ENCODE results near the gene IL27RA.

IL27RA gene

GRCh38 chr19:14086098-14086497 lies 54.5 kb downstream of the IL27RA start:
- H3K4me3 ChIP-seq (ENCODE audit: low read depth, low read length) = no peak overlapping the region
- TF ChIP-seq CTCF (IDR thresholded peaks at IDR 0.05; ENCODE audit: borderline replicate concordance, insufficient read depth, low read depth, low read length) = no peak

- no peak for TF ChIP-seq CTCF (IDR thresholded peaks at IDR 0.05; ENCODE audit: borderline replicate concordance, insufficient read depth, low read depth, low read length)
- H3K4me3 ChIP-seq (ENCODE audit: low read depth, low read length) = peak overlapping the region; percentile 70
These were observed 57.3 kb downstream of the IL27RA start for GRCh38 chr19:14088634-14089411.

DNA sequence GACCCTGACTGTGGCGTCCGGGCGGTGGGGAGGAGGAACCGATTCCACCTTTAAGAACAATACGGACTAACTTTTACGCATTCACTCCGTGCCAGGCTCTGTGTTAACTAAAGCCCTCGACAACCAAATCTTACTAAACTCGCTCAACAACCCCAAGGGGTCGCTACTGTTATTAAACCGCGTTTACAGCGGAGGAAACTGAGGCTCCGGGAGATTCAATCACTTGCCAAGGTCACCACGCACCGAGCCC lies 57.8 kb downstream of the IL27RA start:
- peak overlapping the region; percentile 70 for H3K4me3 ChIP-seq (ENCODE audit: low read depth, low read length)
- TF ChIP-seq CTCF (IDR thresholded peaks at IDR 0.05; ENCODE audit: borderline replicate concordance, insufficient read depth, low read depth, low read length) = peak; percentile 21; the same call in 1 of the 2 replicates

- H3K4me3 ChIP-seq (ENCODE audit: low read depth, low read length) = peak overlapping the region; percentile 70
- TF ChIP-seq CTCF (IDR thresholded peaks at IDR 0.05; ENCODE audit: borderline replicate concordance, insufficient read depth, low read depth, low read length) = no peak
These were observed 58.3 kb downstream of the IL27RA start for GRCh38 chr19:14089662-14090508.

DNA sequence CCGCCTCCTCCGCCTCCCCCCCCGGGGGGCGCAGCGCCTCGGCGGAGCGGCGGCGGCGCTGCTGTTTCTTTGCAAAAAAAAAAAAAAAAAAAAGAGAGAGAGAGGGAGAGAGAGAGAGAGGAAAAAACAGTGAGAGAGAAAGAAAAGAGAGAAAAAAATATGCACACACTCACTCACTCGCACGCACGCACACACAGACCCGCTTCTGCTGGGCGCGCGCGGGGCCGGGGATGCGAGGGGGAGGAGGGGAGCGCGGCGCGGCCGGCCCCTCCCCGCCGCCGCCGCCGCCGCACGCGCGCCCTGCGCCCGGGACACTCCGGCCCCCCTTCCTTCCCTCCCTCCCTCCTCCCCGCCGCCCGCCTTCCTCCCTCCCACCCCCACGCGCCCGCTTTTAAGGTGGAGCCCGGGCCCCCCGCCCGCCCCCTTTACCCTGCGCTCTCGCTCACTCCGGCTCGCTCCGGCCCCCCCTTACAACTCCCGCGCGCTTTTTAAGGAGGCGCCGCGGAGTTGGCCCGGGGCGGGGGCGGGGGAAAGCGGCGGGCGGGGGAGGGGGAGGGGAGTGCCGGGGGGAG lies 59.0 kb downstream of the IL27RA start, which contains the start of gene SAMD1:
Gene SAMD1, minus strand, starts transcription at position 243 of the 572 bp plus-strand sequence.
- H3K4me3 ChIP-seq (ENCODE audit: low read depth, low read length) = peak within 1 kb of the TSS; percentile 70
- no peak for TF ChIP-seq CTCF (IDR thresholded peaks at IDR 0.05; ENCODE audit: borderline replicate concordance, insufficient read depth, low read depth, low read length)

- 0 out of 2 replicates have a peak, but pooled peaks have one; percentile 13 for TF ChIP-seq CTCF (IDR thresholded peaks at IDR 0.05; ENCODE audit: borderline replicate concordance, insufficient read depth, low read depth, low read length)
- peak overlapping the region; percentile 65 for H3K4me3 ChIP-seq (ENCODE audit: low read depth, low read length)
These were observed 59.7 kb downstream of the IL27RA start for GRCh38 chr19:14091081-14091812.

All from GM12875 (cell line).